ENCODE measurements around the gene TRMT10A.

DNA sequence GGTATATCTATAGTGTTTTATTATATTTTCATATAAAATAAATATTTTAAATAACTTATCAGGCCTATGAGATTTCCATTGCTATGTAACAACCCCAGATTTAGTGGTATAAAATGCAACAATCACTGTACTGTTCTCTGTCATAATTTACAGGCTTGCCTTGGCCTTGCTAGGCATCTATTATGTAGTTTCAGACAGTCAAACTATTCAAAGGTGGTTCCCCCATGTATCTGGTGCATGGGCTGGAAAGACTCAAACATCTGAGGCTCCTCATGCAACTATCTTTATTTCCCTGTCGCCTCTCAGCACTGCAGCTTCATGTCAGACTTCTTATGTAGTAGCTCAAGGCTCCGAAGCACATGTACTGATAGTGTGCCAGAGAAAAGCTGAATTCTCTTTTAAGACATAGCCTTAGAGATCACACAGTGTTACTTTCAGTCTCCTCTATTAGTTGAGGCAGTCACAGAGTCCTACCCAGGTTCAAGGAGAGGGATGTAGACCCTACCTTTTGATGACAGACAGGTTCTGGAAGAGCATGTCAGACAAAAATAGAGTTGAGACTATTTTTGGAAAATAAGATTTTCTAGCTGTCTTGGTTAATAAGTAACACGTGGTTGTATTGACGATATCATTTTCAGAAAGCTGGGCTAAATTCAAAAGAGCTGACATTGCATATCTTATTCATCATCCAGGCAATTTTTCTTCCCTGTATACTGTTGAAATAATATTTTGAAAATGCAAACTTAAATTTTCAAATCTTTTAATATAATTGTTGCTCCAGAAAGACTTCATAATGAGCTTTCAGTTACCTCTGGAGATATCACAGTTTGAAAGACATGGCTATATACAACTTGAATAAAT lies 30.2 kb upstream of the TRMT10A start:
- TF ChIP-seq, protein P1, sequence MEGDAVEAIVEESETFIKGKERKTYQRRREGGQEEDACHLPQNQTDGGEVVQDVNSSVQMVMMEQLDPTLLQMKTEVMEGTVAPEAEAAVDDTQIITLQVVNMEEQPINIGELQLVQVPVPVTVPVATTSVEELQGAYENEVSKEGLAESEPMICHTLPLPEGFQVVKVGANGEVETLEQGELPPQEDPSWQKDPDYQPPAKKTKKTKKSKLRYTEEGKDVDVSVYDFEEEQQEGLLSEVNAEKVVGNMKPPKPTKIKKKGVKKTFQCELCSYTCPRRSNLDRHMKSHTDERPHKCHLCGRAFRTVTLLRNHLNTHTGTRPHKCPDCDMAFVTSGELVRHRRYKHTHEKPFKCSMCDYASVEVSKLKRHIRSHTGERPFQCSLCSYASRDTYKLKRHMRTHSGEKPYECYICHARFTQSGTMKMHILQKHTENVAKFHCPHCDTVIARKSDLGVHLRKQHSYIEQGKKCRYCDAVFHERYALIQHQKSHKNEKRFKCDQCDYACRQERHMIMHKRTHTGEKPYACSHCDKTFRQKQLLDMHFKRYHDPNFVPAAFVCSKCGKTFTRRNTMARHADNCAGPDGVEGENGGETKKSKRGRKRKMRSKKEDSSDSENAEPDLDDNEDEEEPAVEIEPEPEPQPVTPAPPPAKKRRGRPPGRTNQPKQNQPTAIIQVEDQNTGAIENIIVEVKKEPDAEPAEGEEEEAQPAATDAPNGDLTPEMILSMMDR (IDR thresholded peaks at IDR 0.05 in 8 of 11, conservative IDR thresholded peaks at IDR 0.05 in 3 of 11) = no peak
- TF ChIP-seq POLR2A (IDR thresholded peaks at IDR 0.05) (no peak), POLR2AphosphoS5 (IDR thresholded peaks at IDR 0.05) (no peak)
